AG04450 (cell line): Measurements from ENCODE around the gene ZNF512. TPM values are rescaled to one million over a fixed set of nuclear protein-coding genes. Genes with fewer than 3 reads are reported as not detected.
"Not testable (repeated sequence)": the region's sequence is repeated elsewhere in the genome, so short reads cannot be mapped to it uniquely, and the experiment has no call there.

Experiments used
- CTCF ChIA-PET: fragments of 300-600, 350-600 bp; formaldehyde crosslinking; extraction: SDS; loops from one replicate; lab custom pipeline; 2022; ENCODE audit warnings: antibody characterized with exemption, inconsistent platforms; lab: Charles Lee
- POLR2A ChIA-PET: fragments of 350-600 bp; formaldehyde crosslinking; extraction: SDS; loops from one replicate; lab custom pipeline; 2021; ENCODE audit warnings: antibody characterized with exemption, inconsistent platforms; lab: Yijun Ruan, JAX
- DNase-seq: peaks from one replicate; pipeline ENCODE4 v3.0.0-alpha.2; 2011; ENCODE audit warnings: low read depth, low spot score
- H3K27ac ChIP-seq: one replicate; pipeline ENCODE4 v1.5.1; 2012; ENCODE audit warnings: low read depth, low read length, control low read depth
- H3K27me3 ChIP-seq: one replicate; pipeline ENCODE4 v1.6.0; 2012; ENCODE audit warnings: low read length; ENCODE audit not compliant: control insufficient read depth, insufficient read depth
- H3K4me3 ChIP-seq: 2 replicates; pipeline ENCODE4 v1.5.1; 2011; ENCODE audit warnings: mild to moderate bottlenecking, low read depth, low read length, control low read depth
- H3K9me3 ChIP-seq: 2 replicates; pipeline ENCODE4 v1.5.1; 2012; ENCODE audit warnings: low read length; ENCODE audit not compliant: control insufficient read depth, insufficient read depth
- CTCF ChIP-seq: IDR thresholded peaks from 2 replicates; pipeline ENCODE4 v1.5.1; 2011; ENCODE audit warnings: low read depth, low read length, control low read depth, inconsistent platforms
- polyA plus RNA-seq: library from polyadenylated mRNA; depleted of rRNA; stranded (reverse); fragments of >200 nt; gene quantifications from 2 replicates; pipeline ENCODE4 v1.2.3, GENCODE V29; 2011

The ZNF512 gene
- polyA plus RNA-seq, 1 experiment: 63.7 TPM

GRCh38 chr2:27624943-27625342 is 42.1 kb downstream of the ZNF512 start:
- TF ChIP-seq CTCF: no peak
- Histone ChIP-seq H3K9me3 (no peaks in the 10 kb centered on the region), H3K4me3 (no peak overlapping the region), H3K27me3 (no peaks in the 10 kb centered on the region), H3K27ac (no peak overlapping the region)
- ChIA-PET POLR2A (no interaction called here), CTCF (interaction anchor here (1.0 kb wide), 1 partner anchor 59 kb away, joined by 4 read pairs; no protein-coding TSS in a partner anchor)
- DNase-seq: no peak

GRCh38 chr2:27626323-27626722 is 43.5 kb downstream of the ZNF512 start:
- POLR2A ChIA-PET, H3K4me3 ChIP-seq, CTCF ChIA-PET, H3K27ac ChIP-seq, DNase-seq, H3K27me3 ChIP-seq, H3K9me3 ChIP-seq: not testable (repeated sequence)

GRCh38 chr2:27626921-27627320 is 44.1 kb downstream of the ZNF512 start:
- H3K27me3 ChIP-seq, DNase-seq, H3K4me3 ChIP-seq, H3K9me3 ChIP-seq, CTCF ChIA-PET, POLR2A ChIA-PET: not testable (repeated sequence)
- peak overlapping the region; percentile 13 for H3K27ac ChIP-seq

- no peaks in the 10 kb centered on the region for H3K9me3 ChIP-seq
- no peak for TF ChIP-seq CTCF
- H3K4me3 ChIP-seq: peak overlapping the region; percentile 97
- ChIA-PET POLR2A (interaction anchor here (0.7 to 2.2 kb wide), 7 partner anchors 35 to 271 kb away, joined by 3 to 10 read pairs (median 4); partner anchors contain the start of genes GTF3C2, NRBP1, PPM1G and SLC4A1AP), CTCF (interaction anchor here (0.8 kb wide), 1 partner anchor 55 kb away, joined by 3 read pairs; no protein-coding TSS in a partner anchor)
- H3K27ac ChIP-seq: peak overlapping the region; percentile 89
- peak; percentile 61 for DNase-seq
- H3K27me3 ChIP-seq: no peaks in the 10 kb centered on the region
Observed at GRCh38 chr2:27627963-27628766, 45.3 kb downstream of the ZNF512 start.

GRCh38 chr2:27628767-27629709 is 46.2 kb downstream of the ZNF512 start, which contains the start of the genes CCDC121 and GPN1:
Gene CCDC121, minus strand, starts transcription at chr2:27629012. Its CDS starts 1,213 bp downstream, at chr2:27627799.
Gene GPN1, plus strand, starts transcription at chr2:27629050. Its CDS starts 9 bp downstream, at chr2:27629059.
- ChIA-PET POLR2A (interaction anchor here (0.6 to 2.2 kb wide), 8 partner anchors 34 to 272 kb away, joined by 3 to 10 read pairs (median 4); partner anchors contain the start of genes GTF3C2, NRBP1, PPM1G and SLC4A1AP), CTCF (interaction anchor here (0.6 to 0.8 kb wide), 2 partner anchors 42 to 54 kb away, joined by 3 read pairs; no protein-coding TSS in a partner anchor)
- Histone ChIP-seq H3K27me3 (no peaks in the 10 kb centered on the region), H3K4me3 (peak within 1 kb of the TSS; percentile 97), H3K27ac (peak within 1 kb of the TSS; percentile 89), H3K9me3 (no peaks in the 10 kb centered on the region)
- no peak for TF ChIP-seq CTCF
- DNase-seq: peak; percentile 77

- POLR2A ChIA-PET, H3K4me3 ChIP-seq, DNase-seq, H3K27ac ChIP-seq, H3K27me3 ChIP-seq, H3K9me3 ChIP-seq: not testable (repeated sequence)
- CTCF ChIA-PET: interaction anchor here (1.1 kb wide), 1 partner anchor 310 kb away, joined by 3 read pairs; no protein-coding TSS in a partner anchor
Observed at GRCh38 chr2:27630257-27630656, 47.4 kb downstream of the ZNF512 start.
